Stimulated activated naive CD8-positive, alpha-beta T cell treated with anti-CD3 and anti-CD28 coated beads, Interleukin-15, Interleukin-2, amounts not matched to agents 100 ng/mL and 50 ng/mL, for 24 hours (primary cell): ENCODE data around the gene ARSK.

Experiments
- H3K27ac Mint-ChIP-seq: one replicate; pipeline ENCODE4 v1.8.0; 2021; ENCODE audit warnings: mild to moderate bottlenecking, mixed read lengths
- H3K27me3 Mint-ChIP-seq: one replicate; pipeline ENCODE4 v1.8.0; 2021; ENCODE audit warnings: mixed read lengths
- H3K36me3 Mint-ChIP-seq: one replicate; pipeline ENCODE4 v1.8.0; 2021; ENCODE audit warnings: low read depth, mixed read lengths
- H3K4me1 Mint-ChIP-seq: one replicate; pipeline ENCODE4 v1.8.0; 2021; ENCODE audit warnings: low read depth, mixed read lengths
- H3K4me3 Mint-ChIP-seq: one replicate; pipeline ENCODE4 v1.8.0; 2021; ENCODE audit warnings: mild to moderate bottlenecking, mixed read lengths
- H3K9me3 Mint-ChIP-seq: one replicate; pipeline ENCODE4 v1.8.0; 2021; ENCODE audit warnings: mixed read lengths

The ARSK gene

GRCh38 chr5:95554647-95555548 is at the start of gene ARSK, which contains the start of gene SKIC3:
ARSK (plus strand) TSS chr5:95555101; CDS start chr5:95555279, 178 bp downstream.
SKIC3 (minus strand) TSS chr5:95554977; CDS start chr5:95547150, 7,827 bp downstream.
- H3K9me3 Mint-ChIP-seq, result no peaks in the 10 kb centered on the region
- no peaks in the 10 kb centered on the region for H3K27me3 Mint-ChIP-seq
- peaks cover 34% of the 10 kb centered on the region for H3K4me1 Mint-ChIP-seq
- peak within 1 kb of the TSS; percentile 93 for H3K4me3 Mint-ChIP-seq
- peak within 1 kb of the TSS; percentile 92 for H3K27ac Mint-ChIP-seq
- peaks cover 10% of the 10 kb centered on the region for H3K36me3 Mint-ChIP-seq

GRCh38 chr5:95508550-95508949 is 46.4 kb upstream of the ARSK start:
- Mint-ChIP-seq H3K4me3 (no peak overlapping the region), H3K27ac (no peak overlapping the region), H3K9me3 (no peaks in the 10 kb centered on the region), H3K27me3 (no peaks in the 10 kb centered on the region), H3K36me3 (peaks cover 62% of the 10 kb centered on the region), H3K4me1 (no peaks in the 10 kb centered on the region)

GRCh38 chr5:95511606-95512005 is 43.3 kb upstream of the ARSK start:
- H3K36me3 Mint-ChIP-seq, result peaks cover 60% of the 10 kb centered on the region
- no peaks in the 10 kb centered on the region for H3K27me3 Mint-ChIP-seq
- no peak overlapping the region for H3K4me3 Mint-ChIP-seq
- H3K27ac Mint-ChIP-seq, result no peak overlapping the region
- no peaks in the 10 kb centered on the region for H3K9me3 Mint-ChIP-seq
- H3K4me1 Mint-ChIP-seq, result no peaks in the 10 kb centered on the region

- Mint-ChIP-seq H3K4me1 (no peaks in the 10 kb centered on the region), H3K36me3 (peaks cover 51% of the 10 kb centered on the region), H3K27ac (no peak overlapping the region), H3K9me3 (no peaks in the 10 kb centered on the region), H3K4me3 (no peak overlapping the region), H3K27me3 (no peaks in the 10 kb centered on the region)
Observed at GRCh38 chr5:95518417-95518816, 36.5 kb upstream of the ARSK start.

- Mint-ChIP-seq H3K27me3 (no peaks in the 10 kb centered on the region), H3K27ac (no peak overlapping the region), H3K4me3 (no peak overlapping the region), H3K4me1 (no peaks in the 10 kb centered on the region), H3K9me3 (no peaks in the 10 kb centered on the region), H3K36me3 (peaks cover 55% of the 10 kb centered on the region)
Observed at GRCh38 chr5:95519151-95519550, 35.8 kb upstream of the ARSK start.

- Mint-ChIP-seq H3K36me3 (peaks cover 55% of the 10 kb centered on the region), H3K27me3 (no peaks in the 10 kb centered on the region), H3K4me1 (no peaks in the 10 kb centered on the region), H3K27ac (no peak overlapping the region), H3K4me3 (no peak overlapping the region), H3K9me3 (no peaks in the 10 kb centered on the region)
Observed at GRCh38 chr5:95519681-95520080, 35.2 kb upstream of the ARSK start.

GRCh38 chr5:95520206-95520605 is 34.7 kb upstream of the ARSK start:
- Mint-ChIP-seq H3K4me1 (no peaks in the 10 kb centered on the region), H3K4me3 (no peak overlapping the region), H3K9me3 (no peaks in the 10 kb centered on the region), H3K27ac (no peak overlapping the region), H3K36me3 (peaks cover 53% of the 10 kb centered on the region), H3K27me3 (no peaks in the 10 kb centered on the region)

- no peak overlapping the region for H3K27ac Mint-ChIP-seq
- no peaks in the 10 kb centered on the region for H3K4me1 Mint-ChIP-seq
- H3K4me3 Mint-ChIP-seq, result no peak overlapping the region
- no peaks in the 10 kb centered on the region for H3K9me3 Mint-ChIP-seq
- peaks cover 59% of the 10 kb centered on the region for H3K36me3 Mint-ChIP-seq
- no peaks in the 10 kb centered on the region for H3K27me3 Mint-ChIP-seq
Observed at GRCh38 chr5:95524423-95524822, 30.5 kb upstream of the ARSK start.

GRCh38 chr5:95526871-95527270 is 28.0 kb upstream of the ARSK start:
- H3K27me3 Mint-ChIP-seq, result no peaks in the 10 kb centered on the region
- H3K9me3 Mint-ChIP-seq, result no peaks in the 10 kb centered on the region
- no peak overlapping the region for H3K4me3 Mint-ChIP-seq
- H3K27ac Mint-ChIP-seq, result no peak overlapping the region
- H3K4me1 Mint-ChIP-seq, result no peaks in the 10 kb centered on the region
- peaks cover 50% of the 10 kb centered on the region for H3K36me3 Mint-ChIP-seq

GRCh38 chr5:95528565-95528964 is 26.3 kb upstream of the ARSK start:
- peaks cover 61% of the 10 kb centered on the region for H3K36me3 Mint-ChIP-seq
- H3K27ac Mint-ChIP-seq, result no peak overlapping the region
- H3K27me3 Mint-ChIP-seq, result no peaks in the 10 kb centered on the region
- no peak overlapping the region for H3K4me3 Mint-ChIP-seq
- H3K9me3 Mint-ChIP-seq, result no peaks in the 10 kb centered on the region
- H3K4me1 Mint-ChIP-seq, result peaks cover 6% of the 10 kb centered on the region

GRCh38 chr5:95530416-95530815 is 24.5 kb upstream of the ARSK start:
- no peaks in the 10 kb centered on the region for H3K27me3 Mint-ChIP-seq
- H3K36me3 Mint-ChIP-seq, result peaks cover 69% of the 10 kb centered on the region
- H3K9me3 Mint-ChIP-seq, result no peaks in the 10 kb centered on the region
- peaks cover 7% of the 10 kb centered on the region for H3K4me1 Mint-ChIP-seq
- H3K27ac Mint-ChIP-seq, result no peak overlapping the region
- H3K4me3 Mint-ChIP-seq, result no peak overlapping the region

- no peaks in the 10 kb centered on the region for H3K9me3 Mint-ChIP-seq
- no peak overlapping the region for H3K27ac Mint-ChIP-seq
- H3K4me3 Mint-ChIP-seq, result no peak overlapping the region
- H3K27me3 Mint-ChIP-seq, result no peaks in the 10 kb centered on the region
- H3K36me3 Mint-ChIP-seq, result peaks cover 71% of the 10 kb centered on the region
- H3K4me1 Mint-ChIP-seq, result peaks cover 7% of the 10 kb centered on the region
Observed at GRCh38 chr5:95531491-95531890, 23.4 kb upstream of the ARSK start.

GRCh38 chr5:95532415-95532814 is 22.5 kb upstream of the ARSK start:
- Mint-ChIP-seq H3K4me1 (peaks cover 7% of the 10 kb centered on the region), H3K9me3 (no peaks in the 10 kb centered on the region), H3K4me3 (no peak overlapping the region), H3K27ac (no peak overlapping the region), H3K36me3 (peaks cover 73% of the 10 kb centered on the region), H3K27me3 (no peaks in the 10 kb centered on the region)

- H3K27ac Mint-ChIP-seq, result no peak overlapping the region
- H3K27me3 Mint-ChIP-seq, result no peaks in the 10 kb centered on the region
- no peak overlapping the region for H3K4me3 Mint-ChIP-seq
- peaks cover 7% of the 10 kb centered on the region for H3K4me1 Mint-ChIP-seq
- H3K9me3 Mint-ChIP-seq, result no peaks in the 10 kb centered on the region
- H3K36me3 Mint-ChIP-seq, result peaks cover 67% of the 10 kb centered on the region
Observed at GRCh38 chr5:95533106-95533505, 21.8 kb upstream of the ARSK start.

- Mint-ChIP-seq H3K27ac (no peak overlapping the region), H3K36me3 (peaks cover 64% of the 10 kb centered on the region), H3K4me3 (no peak overlapping the region), H3K27me3 (no peaks in the 10 kb centered on the region), H3K4me1 (peaks cover 7% of the 10 kb centered on the region), H3K9me3 (no peaks in the 10 kb centered on the region)
Observed at GRCh38 chr5:95533761-95534160, 21.1 kb upstream of the ARSK start.

- Mint-ChIP-seq H3K4me3 (no peak overlapping the region), H3K27ac (no peak overlapping the region), H3K36me3 (peaks cover 74% of the 10 kb centered on the region), H3K4me1 (peaks cover 9% of the 10 kb centered on the region), H3K27me3 (no peaks in the 10 kb centered on the region), H3K9me3 (no peaks in the 10 kb centered on the region)
Observed at GRCh38 chr5:95537501-95537900, 17.4 kb upstream of the ARSK start.
